NOMO-1 treated with DMSO at 0.1 percent for 48 hours (cell line): ENCODE measurements around the gene CHMP2A.
"Not testable (repeated sequence)": the region's sequence is repeated elsewhere in the genome, so short reads cannot be mapped to it uniquely, and the experiment has no call there.

ENCODE experiments used
- DNase-seq: peaks from one replicate; lab custom pipeline; 2025; ENCODE audit not compliant: unreplicated experiment; lab: John Stamatoyannopoulos, UW

CHMP2A gene

GRCh38 chr19:58554494-58555368, at the start of gene CHMP2A:
Gene CHMP2A, minus strand, starts transcription at chr19:58555105. Its CDS starts 893 bp downstream, at chr19:58554212.
- DNase-seq = no peak

- DNase-seq = no peak
Measured at GRCh38 chr19:58586133-58586765, 31.3 kb upstream of the CHMP2A start.

- DNase-seq = no peak
Measured at GRCh38 chr19:58585442-58586132, 30.7 kb upstream of the CHMP2A start.

- DNase-seq = no peak
Measured at GRCh38 chr19:58584498-58585441, 29.9 kb upstream of the CHMP2A start.

GRCh38 chr19:58582985-58583384, 28.1 kb upstream of the CHMP2A start:
- no peak for DNase-seq

GRCh38 chr19:58581227-58582141, 26.6 kb upstream of the CHMP2A start:
- no peak for DNase-seq

- no peak for DNase-seq
Measured at GRCh38 chr19:58579473-58580142, 24.7 kb upstream of the CHMP2A start.

- no peak for DNase-seq
Measured at GRCh38 chr19:58578012-58578925, 23.4 kb upstream of the CHMP2A start.

GRCh38 chr19:58577581-58577980, 22.7 kb upstream of the CHMP2A start:
- DNase-seq = not testable (repeated sequence)

GRCh38 chr19:58575183-58576041, 20.5 kb upstream of the CHMP2A start:
- no peak for DNase-seq

GRCh38 chr19:58573658-58574164, 18.8 kb upstream of the CHMP2A start:
- DNase-seq = no peak

- DNase-seq = no peak
Measured at GRCh38 chr19:58572818-58573657, 18.1 kb upstream of the CHMP2A start, which contains the start of gene MZF1. Gene MZF1, minus strand, starts transcription at chr19:58573335. Its CDS starts 1,946 bp downstream, at chr19:58571389.

- DNase-seq = no peak
Measured at GRCh38 chr19:58572026-58572817, 17.3 kb upstream of the CHMP2A start.

GRCh38 chr19:58571575-58571947, 16.7 kb upstream of the CHMP2A start:
- DNase-seq = no peak
